Erythroblast (primary cell): ENCODE measurements around the gene BAIAP2.

Experiments
- GATA1 ChIP-seq: IDR thresholded peaks from 2 replicates; pipeline ENCODE4 v1.6.1; 2011; ENCODE audit warnings: low read depth, mild to moderate bottlenecking, control low read depth, low read length, moderate library complexity
- POLR2A ChIP-seq: IDR thresholded peaks from 2 replicates; pipeline ENCODE4 v1.6.1; 2011; ENCODE audit warnings: mild to moderate bottlenecking, low read length

GRCh38 chr17:81037026-81037797 lies 2.3 kb downstream of the BAIAP2 start:
- TF ChIP-seq POLR2A (no peak), GATA1 (no peak)
